Ascending aorta (tissue), 2 donors: ENCODE data around the gene TMEM109. TPM values are rescaled to one million over a fixed set of nuclear protein-coding genes. Genes with fewer than 3 reads are reported as not detected.

Source experiments
- DNase-seq, 2 donors: peaks; one replicate each; pipeline ENCODE4 v3.0.0-alpha.2; 2019; ENCODE audit warnings: low spot score in 2 of 2
- H3K27ac ChIP-seq, 2 donors: fragments of 200-600 bp; sonication (generic); one replicate each; pipeline ENCODE4 v1.5.1; 2016 to 2017; ENCODE audit warnings: mild to moderate bottlenecking in 1 of 2
- H3K27me3 ChIP-seq: fragments of 200-600 bp; sonication (generic); one replicate; pipeline ENCODE4 v1.5.1; 2017
- H3K36me3 ChIP-seq, 2 donors: fragments of 200-600 bp; sonication (generic); one replicate each; pipeline ENCODE4 v1.5.1; 2016
- H3K4me1 ChIP-seq, 2 donors: fragments of 200-600 bp; sonication (generic); one replicate each; pipeline ENCODE4 v1.5.1; 2016 to 2017; ENCODE audit warnings: mild to moderate bottlenecking in 1 of 2
- H3K4me3 ChIP-seq, 2 donors: fragments of 200-600 bp; sonication (generic); one replicate each; pipeline ENCODE4 v1.5.1; 2016 to 2017; ENCODE audit warnings: mild to moderate bottlenecking in 1 of 2
- H3K9me3 ChIP-seq, 2 donors: fragments of 200-600 bp; sonication (generic); one replicate each; pipeline ENCODE4 v1.5.1; 2016
- CTCF ChIP-seq, 3 experiments: fragments of 200-600 bp in 2 of 3; fragments of 450-650 bp in 1 of 3; sonication (generic) in 2 of 3; IDR thresholded peaks; one replicate each; pipeline ENCODE4 v1.5.1; 2016 to 2019; ENCODE audit warnings: antibody characterized with exemption in 3 of 3, mild to moderate bottlenecking in 1 of 3, moderate library complexity in 1 of 3
- intact Hi-C: fragments of 100-400 bp; cut with DNase I; formaldehyde crosslinking; loops from one replicate; pipeline ENCODE4 v1.15.1; 2023
- total RNA-seq: library from RNA; depleted of rRNA; stranded (reverse); fragments of >200 nt; gene quantifications from one replicate; pipeline ENCODE4 v1.1.0, GENCODE V29; 2016

The TMEM109 gene
- total RNA-seq, 1 donor from 2014 or later: 238 TPM

- H3K4me3 ChIP-seq: no peak overlapping the region
- no peaks in the 10 kb centered on the region for H3K9me3 ChIP-seq
- peak in 1 of 2 donors; percentile 31 for DNase-seq
- no peak overlapping the region for H3K27ac ChIP-seq
- TF ChIP-seq CTCF (IDR thresholded peaks at IDR 0.05): no peak
- peaks cover 5 to 7% of the 10 kb centered on the region in 2 donors for H3K36me3 ChIP-seq
- H3K27me3 ChIP-seq: no peaks in the 10 kb centered on the region
- peaks cover 0 to 4% of the 10 kb centered on the region in 2 donors for H3K4me1 ChIP-seq
- intact Hi-C loops: no loop called here
Observed at GRCh38 chr11:60876168-60876485, 37.8 kb upstream of the TMEM109 start.

GRCh38 chr11:60878245-60879101 is 35.5 kb upstream of the TMEM109 start:
- H3K27ac ChIP-seq: peak overlapping the region; percentile 14 to 57
- H3K36me3 ChIP-seq: peaks cover 5 to 10% of the 10 kb centered on the region in 2 donors
- no peak for TF ChIP-seq CTCF (IDR thresholded peaks at IDR 0.05)
- no peak overlapping the region for H3K4me3 ChIP-seq
- peaks cover 0 to 4% of the 10 kb centered on the region in 2 donors for H3K4me1 ChIP-seq
- no peaks in the 10 kb centered on the region for H3K27me3 ChIP-seq
- no peaks in the 10 kb centered on the region for H3K9me3 ChIP-seq
- peak in 1 of 2 donors; percentile 53 for DNase-seq
- intact Hi-C loops: no loop called here

GRCh38 chr11:60879104-60879503 is 34.9 kb upstream of the TMEM109 start:
- Histone ChIP-seq H3K27me3 (no peaks in the 10 kb centered on the region), H3K36me3 (peaks cover 5 to 10% of the 10 kb centered on the region in 2 donors), H3K9me3 (no peaks in the 10 kb centered on the region), H3K4me1 (peaks cover 0 to 4% of the 10 kb centered on the region in 2 donors), H3K4me3 (no peak overlapping the region), H3K27ac (peak overlapping the region; percentile 14 to 57)
- no peak for DNase-seq
- TF ChIP-seq CTCF (IDR thresholded peaks at IDR 0.05): no peak
- intact Hi-C loops: no loop called here

GRCh38 chr11:60879971-60880588 is 33.9 kb upstream of the TMEM109 start:
- H3K9me3 ChIP-seq: no peaks in the 10 kb centered on the region
- H3K27ac ChIP-seq: no peak overlapping the region
- peaks cover 0 to 4% of the 10 kb centered on the region in 2 donors for H3K4me1 ChIP-seq
- H3K36me3 ChIP-seq: peaks cover 5 to 10% of the 10 kb centered on the region in 2 donors
- no peaks in the 10 kb centered on the region for H3K27me3 ChIP-seq
- DNase-seq: no peak
- H3K4me3 ChIP-seq: no peak overlapping the region
- intact Hi-C loops: no loop called here
- TF ChIP-seq CTCF (IDR thresholded peaks at IDR 0.05): no peak

- Histone ChIP-seq H3K4me1 (peaks cover 0 to 4% of the 10 kb centered on the region in 2 donors), H3K36me3 (peaks cover 5 to 10% of the 10 kb centered on the region in 2 donors), H3K9me3 (no peaks in the 10 kb centered on the region), H3K27me3 (no peaks in the 10 kb centered on the region), H3K27ac (no peak overlapping the region), H3K4me3 (no peak overlapping the region)
- no peak for TF ChIP-seq CTCF (IDR thresholded peaks at IDR 0.05)
- intact Hi-C loops: no loop called here
- no peak for DNase-seq
Observed at GRCh38 chr11:60880643-60881282, 33.2 kb upstream of the TMEM109 start.
